Activated B cell treated with CpG ODN at 0.5 μM for 24 hours (primary cell): ENCODE results near the gene OR1A1. TPM values are rescaled to one million over a fixed set of nuclear protein-coding genes. Genes with fewer than 3 reads are reported as not detected.
"Not testable (repeated sequence)": the region's sequence is repeated elsewhere in the genome, so short reads cannot be mapped to it uniquely, and the experiment has no call there.

ENCODE experiments used
- ATAC-seq: fragments of 200-7000 bp; cut with Tn5 transposase; one replicate; pipeline ENCODE4 v1.10.0; 2021; ENCODE audit warnings: low read depth, mild to moderate bottlenecking, moderate library complexity
- CTCF ChIA-PET: fragments of 350-600 bp; sonication (Branson Sonifier 250); formaldehyde crosslinking; loops from one replicate; lab custom pipeline; 2021; ENCODE audit warnings: antibody characterized with exemption; lab: Charles Lee
- POLR2A ChIA-PET: fragments of 350-600 bp; sonication (Branson Sonifier 250); formaldehyde crosslinking; loops from one replicate; lab custom pipeline; 2021; ENCODE audit warnings: antibody characterized with exemption; lab: Charles Lee
- DNase-seq: peaks from one replicate; pipeline ENCODE4 v3.0.0; 2022
- H3K27ac Mint-ChIP-seq: one replicate; pipeline ENCODE4 v1.8.0; 2020; ENCODE audit warnings: mixed read lengths
- H3K27me3 Mint-ChIP-seq: one replicate; pipeline ENCODE4 v1.8.0; 2021; ENCODE audit warnings: mixed read lengths
- H3K36me3 Mint-ChIP-seq: one replicate; pipeline ENCODE4 v1.8.0; 2021; ENCODE audit warnings: low read depth, mixed read lengths
- H3K4me1 Mint-ChIP-seq: one replicate; pipeline ENCODE4 v1.8.0; 2021; ENCODE audit warnings: mixed read lengths
- H3K4me3 Mint-ChIP-seq: one replicate; pipeline ENCODE4 v1.8.0; 2020; ENCODE audit warnings: mild to moderate bottlenecking, mixed read lengths
- H3K9me3 Mint-ChIP-seq: one replicate; pipeline ENCODE4 v1.8.0; 2020; ENCODE audit warnings: mixed read lengths
- intact Hi-C: fragments of 100-400 bp; cut with micrococcal nuclease; formaldehyde crosslinking; loops from one replicate; pipeline ENCODE4 v1.15.1; 2024
- total RNA-seq: library from RNA; stranded (reverse); gene quantifications from 2 replicates; pipeline ENCODE4 v1.2.3, GENCODE V29; 2022
- TF ChIP-seq, protein P1 (sequence below): fragments of 200-600 bp; IDR thresholded peaks from one replicate; pipeline ENCODE4 v1.8.0; 2022; ENCODE audit warnings: antibody characterized with exemption, mild to moderate bottlenecking

The OR1A1 gene
- total RNA-seq, 1 donor from 2014 or later = not detected

DNA sequence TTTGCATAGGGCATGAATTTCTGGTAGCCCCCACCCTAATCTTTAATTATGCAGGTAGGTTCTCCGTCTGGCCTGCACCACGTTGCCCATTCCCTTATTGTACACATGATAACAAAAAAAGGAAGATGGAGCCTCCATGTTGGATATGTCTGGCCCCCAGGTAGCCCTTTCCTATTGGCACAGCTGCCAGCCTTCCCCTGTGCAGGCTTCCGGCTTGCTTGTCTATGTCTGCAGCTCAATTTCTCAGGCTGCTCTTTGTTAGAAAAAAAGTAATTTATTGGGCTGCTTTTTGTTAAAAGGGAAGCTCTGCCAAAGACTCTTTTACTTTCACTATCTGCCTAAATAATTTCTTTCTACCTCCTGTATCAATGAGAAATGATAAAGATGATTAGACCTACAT is 5.5 kb downstream of the OR1A1 start:
- H3K36me3 Mint-ChIP-seq = no peaks in the 10 kb centered on the region
- no peaks in the 10 kb centered on the region for H3K4me1 Mint-ChIP-seq
- ATAC-seq (no peak), DNase-seq (no peak)
- no peak overlapping the region for H3K4me3 Mint-ChIP-seq
- peaks cover 11% of the 10 kb centered on the region for H3K27me3 Mint-ChIP-seq
- POLR2A ChIA-PET = no interaction called here
- CTCF ChIA-PET = no interaction called here
- TF ChIP-seq, protein P1, sequence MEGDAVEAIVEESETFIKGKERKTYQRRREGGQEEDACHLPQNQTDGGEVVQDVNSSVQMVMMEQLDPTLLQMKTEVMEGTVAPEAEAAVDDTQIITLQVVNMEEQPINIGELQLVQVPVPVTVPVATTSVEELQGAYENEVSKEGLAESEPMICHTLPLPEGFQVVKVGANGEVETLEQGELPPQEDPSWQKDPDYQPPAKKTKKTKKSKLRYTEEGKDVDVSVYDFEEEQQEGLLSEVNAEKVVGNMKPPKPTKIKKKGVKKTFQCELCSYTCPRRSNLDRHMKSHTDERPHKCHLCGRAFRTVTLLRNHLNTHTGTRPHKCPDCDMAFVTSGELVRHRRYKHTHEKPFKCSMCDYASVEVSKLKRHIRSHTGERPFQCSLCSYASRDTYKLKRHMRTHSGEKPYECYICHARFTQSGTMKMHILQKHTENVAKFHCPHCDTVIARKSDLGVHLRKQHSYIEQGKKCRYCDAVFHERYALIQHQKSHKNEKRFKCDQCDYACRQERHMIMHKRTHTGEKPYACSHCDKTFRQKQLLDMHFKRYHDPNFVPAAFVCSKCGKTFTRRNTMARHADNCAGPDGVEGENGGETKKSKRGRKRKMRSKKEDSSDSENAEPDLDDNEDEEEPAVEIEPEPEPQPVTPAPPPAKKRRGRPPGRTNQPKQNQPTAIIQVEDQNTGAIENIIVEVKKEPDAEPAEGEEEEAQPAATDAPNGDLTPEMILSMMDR = no peak
- intact Hi-C loops = no loop called here
- peaks cover under 1% of the 10 kb centered on the region for H3K9me3 Mint-ChIP-seq
- no peak overlapping the region for H3K27ac Mint-ChIP-seq

DNA sequence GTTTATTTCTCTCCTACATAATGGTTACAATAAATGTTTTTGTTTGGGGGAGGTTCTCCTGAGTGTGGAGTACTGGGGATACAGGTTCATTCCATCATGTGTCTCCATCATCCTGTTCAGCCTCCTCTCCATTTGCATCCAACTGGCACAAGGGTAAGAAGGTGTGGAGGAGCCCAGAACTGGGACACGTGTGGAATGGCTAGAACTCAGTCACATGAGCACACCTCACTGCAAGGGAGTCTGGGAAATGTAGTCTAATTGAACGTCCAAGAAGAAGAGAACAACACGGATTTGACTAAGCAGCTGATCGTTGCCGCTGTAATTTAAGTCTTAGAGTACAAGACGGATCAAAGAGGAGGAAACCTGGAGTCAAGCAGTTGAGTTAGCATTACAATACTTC is 6.1 kb downstream of the OR1A1 start:
- H3K9me3 Mint-ChIP-seq = peaks cover 2% of the 10 kb centered on the region
- intact Hi-C loops = no loop called here
- no peak for DNase-seq
- H3K36me3 Mint-ChIP-seq = no peaks in the 10 kb centered on the region
- ChIA-PET POLR2A (no interaction called here), CTCF (no interaction called here)
- no peak overlapping the region for H3K4me3 Mint-ChIP-seq
- no peak overlapping the region for H3K27ac Mint-ChIP-seq
- peaks cover 12% of the 10 kb centered on the region for H3K27me3 Mint-ChIP-seq
- TF ChIP-seq, protein P1 = no peak
- H3K4me1 Mint-ChIP-seq = no peaks in the 10 kb centered on the region
- no peak for ATAC-seq

DNA sequence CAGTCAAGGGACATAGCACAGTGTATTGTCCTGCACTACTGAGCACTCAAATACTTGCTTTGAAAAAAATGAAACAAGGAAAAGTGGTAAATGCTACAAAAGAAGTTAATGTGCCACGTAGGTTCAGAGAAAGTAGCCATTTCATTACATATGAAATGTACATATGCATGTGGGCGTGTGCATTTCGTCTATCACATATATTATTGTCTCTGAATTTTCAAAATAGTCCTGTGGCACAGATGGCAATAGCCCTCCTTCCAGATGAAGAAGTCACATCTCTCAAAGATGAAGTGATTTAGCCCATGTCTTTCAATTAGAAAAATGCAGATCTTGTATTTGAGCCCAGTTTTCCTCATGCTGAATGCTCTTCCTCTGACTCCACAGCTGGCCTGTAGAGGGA is 12.5 kb downstream of the OR1A1 start:
- H3K4me3 Mint-ChIP-seq, POLR2A ChIA-PET: not testable (repeated sequence)

DNA sequence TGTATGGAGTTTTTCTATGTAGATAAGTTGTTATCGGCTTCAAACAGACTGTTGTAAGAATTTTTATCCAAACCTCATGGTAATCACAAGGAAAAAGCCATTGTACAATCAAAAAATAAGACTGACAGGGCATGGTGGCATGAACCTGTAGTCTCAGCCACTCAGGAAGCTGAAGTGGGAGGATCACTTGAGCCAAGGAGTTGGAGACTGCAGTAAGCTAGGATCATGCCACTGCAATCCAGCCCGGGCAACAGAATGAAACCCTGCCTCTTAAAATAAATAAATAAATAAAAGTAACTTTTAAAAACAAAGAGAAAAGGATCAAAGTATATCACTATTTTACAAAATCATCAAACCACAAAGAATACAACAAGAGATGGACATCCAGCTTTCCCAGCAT is 14.4 kb downstream of the OR1A1 start:
- H3K27me3 Mint-ChIP-seq = peaks cover 6% of the 10 kb centered on the region
- no peak for DNase-seq
- TF ChIP-seq, protein P1 = no peak
- H3K36me3 Mint-ChIP-seq = peaks cover 2% of the 10 kb centered on the region
- no peak overlapping the region for H3K4me3 Mint-ChIP-seq
- ChIA-PET POLR2A (no interaction called here), CTCF (no interaction called here)
- H3K27ac Mint-ChIP-seq = no peak overlapping the region
- no peak for ATAC-seq
- H3K4me1 Mint-ChIP-seq = peaks cover 18% of the 10 kb centered on the region
- peaks cover 6% of the 10 kb centered on the region for H3K9me3 Mint-ChIP-seq
- intact Hi-C loops = no loop called here

More for the DNA sequence above, 12.5 kb downstream of the OR1A1 start:
- H3K9me3 Mint-ChIP-seq, DNase-seq, ATAC-seq, H3K36me3 Mint-ChIP-seq, H3K27ac Mint-ChIP-seq, H3K27me3 Mint-ChIP-seq, intact Hi-C loops: not testable (repeated sequence)
- CTCF ChIA-PET = interaction anchor here (1.0 kb wide), 1 partner anchor 607 kb away, joined by 7 read pairs; no protein-coding TSS in a partner anchor
- peaks cover 18% of the 10 kb centered on the region for H3K4me1 Mint-ChIP-seq

GRCh38 chr17:3222505-3222904 is 15.0 kb downstream of the OR1A1 start:
- Mint-ChIP-seq H3K27me3 (peaks cover 4% of the 10 kb centered on the region), H3K27ac (no peak overlapping the region), H3K36me3 (peaks cover 2% of the 10 kb centered on the region), H3K4me3 (peak overlapping the region; percentile 36), H3K9me3 (peaks cover 6% of the 10 kb centered on the region), H3K4me1 (peaks cover 18% of the 10 kb centered on the region)
- intact Hi-C loops = no loop called here
- ChIA-PET POLR2A (no interaction called here), CTCF (no interaction called here)
- ATAC-seq (no peak), DNase-seq (no peak)
- TF ChIP-seq, protein P1 = no peak

DNA sequence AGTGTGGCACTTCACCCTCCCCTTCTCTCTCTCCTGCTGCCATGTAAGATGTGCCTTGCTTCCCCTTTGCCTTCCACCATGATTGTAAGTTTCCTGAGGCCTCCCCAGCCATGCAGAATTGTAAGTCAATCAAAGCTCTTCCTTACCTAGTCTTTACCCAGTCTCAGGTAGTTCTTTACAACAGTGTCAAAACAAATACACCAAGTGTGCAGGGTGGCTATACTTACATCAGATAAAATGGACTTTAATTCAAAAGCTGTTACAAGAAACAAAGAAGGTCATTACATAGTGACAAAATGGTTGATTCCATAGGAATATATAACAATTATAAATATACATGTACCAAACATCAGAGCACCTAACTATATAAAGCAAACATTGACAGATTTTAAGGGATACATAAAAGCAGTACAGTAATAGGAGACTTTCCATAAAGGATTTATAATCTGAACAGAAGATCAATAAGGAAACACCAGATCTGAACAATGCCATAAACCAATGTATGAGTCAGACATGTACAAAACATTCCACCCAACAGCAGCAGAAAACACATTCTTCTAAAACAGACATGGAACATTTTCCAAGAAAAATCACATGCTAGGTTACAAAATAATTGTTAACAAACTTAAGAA is 17.4 kb downstream of the OR1A1 start:
- POLR2A ChIA-PET, intact Hi-C loops, H3K27ac Mint-ChIP-seq, H3K36me3 Mint-ChIP-seq, H3K9me3 Mint-ChIP-seq, ATAC-seq, DNase-seq, H3K27me3 Mint-ChIP-seq, H3K4me3 Mint-ChIP-seq, CTCF ChIA-PET: not testable (repeated sequence)
- peaks cover 18% of the 10 kb centered on the region for H3K4me1 Mint-ChIP-seq

GRCh38 chr17:3232300-3232699 is 24.8 kb downstream of the OR1A1 start:
- POLR2A ChIA-PET, ATAC-seq, H3K9me3 Mint-ChIP-seq, DNase-seq, H3K27me3 Mint-ChIP-seq, intact Hi-C loops, H3K4me3 Mint-ChIP-seq, CTCF ChIA-PET, H3K27ac Mint-ChIP-seq, H3K4me1 Mint-ChIP-seq, H3K36me3 Mint-ChIP-seq: not testable (repeated sequence)

- H3K9me3 Mint-ChIP-seq, H3K4me3 Mint-ChIP-seq, H3K4me1 Mint-ChIP-seq, CTCF ChIA-PET, H3K27me3 Mint-ChIP-seq, intact Hi-C loops, DNase-seq, H3K27ac Mint-ChIP-seq, H3K36me3 Mint-ChIP-seq, POLR2A ChIA-PET: not testable (repeated sequence)
- peak; percentile 34 for ATAC-seq
Observed at GRCh38 chr17:3238685-3239084, 31.2 kb downstream of the OR1A1 start.

- H3K27me3 Mint-ChIP-seq, CTCF ChIA-PET, H3K4me3 Mint-ChIP-seq, H3K36me3 Mint-ChIP-seq, H3K9me3 Mint-ChIP-seq, H3K4me1 Mint-ChIP-seq, intact Hi-C loops, ATAC-seq, DNase-seq, POLR2A ChIA-PET, H3K27ac Mint-ChIP-seq: not testable (repeated sequence)
Observed at GRCh38 chr17:3241044-3241443, 33.6 kb downstream of the OR1A1 start.
